Esophagus squamous epithelium (tissue), 5 donors: ENCODE measurements around the gene POLH. TPM values are rescaled to one million over a fixed set of nuclear protein-coding genes. Genes with fewer than 3 reads are reported as not detected.

Source experiments
- DNase-seq: peaks from one replicate; lab custom pipeline; 2025; lab: John Stamatoyannopoulos, UW
- H3K27ac ChIP-seq, 4 donors: fragments of 200-600 bp; sonication (generic); one replicate each; pipeline ENCODE4 v1.5.1; 2016 to 2019; ENCODE audit warnings: mild to moderate bottlenecking in 1 of 4
- H3K27me3 ChIP-seq, 4 donors: fragments of 200-600 bp; sonication (generic); 1 replicate in 3 of 4; 2 replicates in 1 of 4; pipeline versions ENCODE4 v1.5.1 to v1.6.0; 2017 to 2021; ENCODE audit warnings: antibody characterized with exemption in 1 of 4
- H3K36me3 ChIP-seq, 3 donors: fragments of 200-600 bp; sonication (generic); one replicate each; pipeline ENCODE4 v1.5.1; 2016 to 2019
- H3K4me1 ChIP-seq, 3 donors: fragments of 200-600 bp; sonication (generic); one replicate each; pipeline ENCODE4 v1.5.1; 2017 to 2019
- H3K4me3 ChIP-seq, 4 donors: fragments of 200-600 bp; sonication (generic); 1 replicate in 3 of 4; 2 replicates in 1 of 4; pipeline ENCODE4 v1.5.1; 2016 to 2019; ENCODE audit warnings: mild to moderate bottlenecking in 2 of 4, moderate library complexity in 1 of 4
- H3K9me3 ChIP-seq, 3 donors: fragments of 200-600 bp; sonication (generic); one replicate each; pipeline ENCODE4 v1.5.1; 2016 to 2019
- POLR2A ChIP-seq, 4 donors: fragments of 450-650 bp; IDR thresholded peaks; one replicate each; pipeline ENCODE4 v1.6.1; 2017; ENCODE audit warnings: antibody characterized with exemption in 4 of 4, mild to moderate bottlenecking in 4 of 4, moderate library complexity in 3 of 4
- WGBS, 2 donors: methylation state at CpG; one replicate each; pipeline ENCODE4 v1.1.5; 2018; 5-methylcytosine and 5-hydroxymethylcytosine counted together
- intact Hi-C: fragments of 100-400 bp; cut with DNase I; formaldehyde crosslinking; loops from one replicate; pipeline ENCODE4 v1.15.0; 2022
- total RNA-seq, 4 donors: library from RNA; depleted of rRNA; stranded (reverse); fragments of >200 nt; gene quantifications; one replicate each; pipeline ENCODE4 v1.1.0, GENCODE V29; 2016
- TF ChIP-seq, protein P1 (sequence below), 6 experiments: fragments of 450-650 bp in 4 of 6; fragments of 200-600 bp in 2 of 6; sonication (generic) in 2 of 6; IDR thresholded peaks; one replicate each; pipeline ENCODE4 v1.5.1; 2016 to 2019; ENCODE audit warnings: antibody characterized with exemption in 6 of 6, mild to moderate bottlenecking in 4 of 6, moderate library complexity in 4 of 6
- donor health status: DM: yes; HTN: yes; CAD: no.

Gene POLH
- total RNA-seq, 4 donors from 2014 or later, result 5.3 to 14.8 (median 12.4) TPM

DNA sequence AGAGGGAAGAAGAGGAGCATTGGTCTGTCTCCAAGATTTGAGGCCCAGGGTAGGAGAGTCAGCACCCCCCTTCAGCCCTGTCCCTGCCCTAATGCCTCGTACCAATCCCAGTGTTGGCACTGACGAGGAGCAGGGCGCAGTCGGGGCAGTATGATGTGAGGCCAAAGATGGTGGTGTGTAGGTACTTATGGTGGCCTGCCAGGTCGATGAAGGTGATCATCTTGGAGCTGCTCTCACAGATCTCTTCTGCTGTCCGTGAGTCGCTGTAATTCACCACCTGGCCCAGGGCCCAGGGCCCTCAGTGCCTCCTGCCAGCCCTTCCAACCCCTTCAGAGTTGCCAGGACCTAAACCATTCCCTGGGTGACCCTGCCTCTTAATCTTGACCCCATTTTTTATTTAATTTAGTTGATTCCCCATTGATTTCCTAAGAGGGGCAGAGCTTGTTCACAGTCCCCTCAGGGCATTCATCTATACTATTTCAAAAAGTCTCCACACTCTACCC lies 48.9 kb downstream of the POLH start:
- WGBS, 2 donors, result 69 to 84% methylated on average over 6 to 7 of the region's 7 CpGs
- no peak for TF ChIP-seq POLR2A (IDR thresholded peaks at IDR 0.05)
- TF ChIP-seq, protein P1, sequence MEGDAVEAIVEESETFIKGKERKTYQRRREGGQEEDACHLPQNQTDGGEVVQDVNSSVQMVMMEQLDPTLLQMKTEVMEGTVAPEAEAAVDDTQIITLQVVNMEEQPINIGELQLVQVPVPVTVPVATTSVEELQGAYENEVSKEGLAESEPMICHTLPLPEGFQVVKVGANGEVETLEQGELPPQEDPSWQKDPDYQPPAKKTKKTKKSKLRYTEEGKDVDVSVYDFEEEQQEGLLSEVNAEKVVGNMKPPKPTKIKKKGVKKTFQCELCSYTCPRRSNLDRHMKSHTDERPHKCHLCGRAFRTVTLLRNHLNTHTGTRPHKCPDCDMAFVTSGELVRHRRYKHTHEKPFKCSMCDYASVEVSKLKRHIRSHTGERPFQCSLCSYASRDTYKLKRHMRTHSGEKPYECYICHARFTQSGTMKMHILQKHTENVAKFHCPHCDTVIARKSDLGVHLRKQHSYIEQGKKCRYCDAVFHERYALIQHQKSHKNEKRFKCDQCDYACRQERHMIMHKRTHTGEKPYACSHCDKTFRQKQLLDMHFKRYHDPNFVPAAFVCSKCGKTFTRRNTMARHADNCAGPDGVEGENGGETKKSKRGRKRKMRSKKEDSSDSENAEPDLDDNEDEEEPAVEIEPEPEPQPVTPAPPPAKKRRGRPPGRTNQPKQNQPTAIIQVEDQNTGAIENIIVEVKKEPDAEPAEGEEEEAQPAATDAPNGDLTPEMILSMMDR (IDR thresholded peaks at IDR 0.05), result no peak
- H3K4me1 ChIP-seq, result peaks cover 18 to 28% (median 19%) of the 10 kb centered on the region in 3 donors
- no peak overlapping the region for H3K4me3 ChIP-seq
- peaks cover 44 to 70% (median 45%) of the 10 kb centered on the region in 3 donors for H3K36me3 ChIP-seq
- no peaks in the 10 kb centered on the region for H3K9me3 ChIP-seq
- H3K27ac ChIP-seq, result no peak overlapping the region
- intact Hi-C loops, result no loop called here
- H3K27me3 ChIP-seq, result no peaks in the 10 kb centered on the region
- no peak for DNase-seq

- no peak for DNase-seq
- H3K9me3 ChIP-seq, result no peaks in the 10 kb centered on the region
- peaks cover 44 to 63% (median 45%) of the 10 kb centered on the region in 3 donors for H3K36me3 ChIP-seq
- no peaks in the 10 kb centered on the region for H3K27me3 ChIP-seq
- H3K27ac ChIP-seq, result no peak overlapping the region
- 95 to 97% methylated on average over 7 to 8 of the region's 16 CpGs for WGBS, 2 donors
- no peak overlapping the region for H3K4me3 ChIP-seq
- intact Hi-C loops, result no loop called here
- H3K4me1 ChIP-seq, result peaks cover 18 to 33% (median 19%) of the 10 kb centered on the region in 3 donors
- TF ChIP-seq, protein P1 (IDR thresholded peaks at IDR 0.05), result no peak
Observed at GRCh38 chr6:43625393-43625992, 49.5 kb downstream of the POLH start.

GRCh38 chr6:43627008-43627825 lies 51.2 kb downstream of the POLH start:
- H3K27me3 ChIP-seq, result no peaks in the 10 kb centered on the region
- peaks cover 18 to 39% (median 19%) of the 10 kb centered on the region in 3 donors for H3K4me1 ChIP-seq
- peak overlapping the region; percentile 86 to 99 (median 98) for H3K27ac ChIP-seq
- no peak for DNase-seq
- peaks cover 29 to 46% (median 31%) of the 10 kb centered on the region in 3 donors for H3K36me3 ChIP-seq
- no peak for TF ChIP-seq POLR2A (IDR thresholded peaks at IDR 0.05)
- TF ChIP-seq, protein P1 (IDR thresholded peaks at IDR 0.05), result no peak
- intact Hi-C loops, result no loop called here
- H3K9me3 ChIP-seq, result no peaks in the 10 kb centered on the region
- WGBS, 2 donors, result 69 to 73% methylated on average over 4 to 5 of the region's 5 CpGs
- peak overlapping the region in 2 of 4 donors; percentile 84 to 95 for H3K4me3 ChIP-seq

GRCh38 chr6:43628393-43629103 lies 52.6 kb downstream of the POLH start:
- no peak for TF ChIP-seq POLR2A (IDR thresholded peaks at IDR 0.05)
- TF ChIP-seq, protein P1 (IDR thresholded peaks at IDR 0.05), result no peak
- Histone ChIP-seq H3K27ac (peak overlapping the region; percentile 98 to 99 (median 98)), H3K36me3 (peaks cover 20 to 32% (median 25%) of the 10 kb centered on the region in 3 donors), H3K9me3 (no peaks in the 10 kb centered on the region), H3K27me3 (no peaks in the 10 kb centered on the region), H3K4me1 (peaks cover 18 to 39% (median 19%) of the 10 kb centered on the region in 3 donors), H3K4me3 (peak overlapping the region; percentile 80 to 95 (median 82))
- 1% methylated on average over 21 to 23 of the region's 25 CpGs for WGBS, 2 donors
- intact Hi-C loops, result no loop called here
- no peak for DNase-seq
